Superior temporal gyrus (tissue), 1 donor: ENCODE results near the gene TNFRSF11A.

Experiments used
- DNase-seq: peaks from one replicate; pipeline ENCODE4 v3.0.0-alpha.2; 2016; ENCODE audit errors: extremely low spot score

The TNFRSF11A gene

DNA sequence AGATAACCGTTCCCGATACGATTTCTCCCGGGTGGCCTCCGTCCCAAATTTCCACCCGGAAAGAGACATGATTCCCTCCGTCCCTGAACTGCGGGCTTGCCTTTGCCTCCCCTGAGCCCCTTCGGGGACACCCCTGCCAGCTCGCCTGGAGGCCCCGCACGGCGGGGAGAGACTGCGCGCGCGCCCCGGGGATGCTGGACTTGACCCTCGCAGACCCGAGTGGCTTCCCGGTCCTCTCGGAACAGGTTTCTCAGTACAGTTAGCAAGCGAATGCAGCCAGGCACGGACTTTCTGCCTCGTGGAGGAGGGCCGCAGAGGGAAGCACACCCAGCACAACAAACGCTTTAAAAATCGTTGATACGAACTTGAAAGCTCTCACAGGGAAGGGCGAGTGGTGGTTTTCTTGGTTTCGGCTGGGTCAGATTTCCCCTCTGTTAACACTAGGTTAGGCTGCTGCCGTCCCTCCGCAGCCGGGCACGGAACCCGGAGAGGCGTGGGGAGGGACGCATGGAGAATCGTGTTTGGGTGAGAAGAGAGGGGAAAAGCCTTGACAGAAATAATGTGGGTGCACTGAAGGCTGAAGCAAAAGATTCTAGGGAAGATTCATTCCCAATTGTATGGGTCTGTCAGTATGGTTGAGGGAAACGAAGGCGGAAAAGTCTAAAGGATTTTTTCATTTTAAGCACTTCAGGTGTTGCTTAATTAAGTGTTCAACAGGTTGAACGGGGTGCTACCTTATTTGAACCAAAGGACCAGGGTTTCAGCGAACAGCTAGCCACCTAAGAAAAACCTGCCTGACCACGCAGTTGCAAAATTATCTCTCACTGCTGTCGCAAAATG, 916 bp downstream of the TNFRSF11A start:
- DNase-seq: no peak

DNA sequence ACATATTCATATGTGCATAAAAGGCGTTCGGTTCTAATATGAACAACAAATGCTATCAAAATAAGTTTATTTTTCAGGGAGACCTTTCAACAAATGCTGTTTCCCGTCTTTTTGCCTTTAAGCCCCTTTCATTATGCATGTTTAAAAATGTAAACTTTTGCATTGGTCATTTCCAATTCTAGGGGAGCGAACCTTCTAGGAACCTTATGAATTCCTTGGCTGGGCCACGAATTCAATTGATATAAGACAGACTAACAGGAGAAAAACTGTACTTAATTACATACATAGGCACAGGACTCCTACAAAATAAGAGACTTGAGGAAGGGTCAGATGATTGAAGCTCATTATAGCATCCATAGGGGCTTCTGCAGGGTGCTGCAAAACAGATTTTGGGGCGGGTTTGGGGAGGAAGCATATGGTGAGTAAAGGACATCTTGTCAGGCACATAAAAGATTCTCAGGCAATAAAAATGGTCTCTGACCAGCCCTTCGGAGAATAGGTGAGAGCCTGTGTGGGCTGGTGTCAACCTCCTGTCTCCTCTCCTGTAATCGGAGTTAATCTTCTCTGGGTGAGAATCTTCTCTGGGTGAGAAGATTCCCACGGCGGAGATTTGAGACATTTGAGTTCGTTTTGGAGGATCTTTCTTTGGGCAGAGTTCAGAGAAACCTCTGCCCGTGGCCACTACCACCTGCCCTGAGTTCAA, 1.7 kb downstream of the TNFRSF11A start:
- DNase-seq: no peak

GRCh38 chr18:62327977-62328376, 2.9 kb downstream of the TNFRSF11A start:
- DNase-seq: no peak

- no peak for DNase-seq
Measured at GRCh38 chr18:62328586-62329525, 3.7 kb downstream of the TNFRSF11A start.

DNA sequence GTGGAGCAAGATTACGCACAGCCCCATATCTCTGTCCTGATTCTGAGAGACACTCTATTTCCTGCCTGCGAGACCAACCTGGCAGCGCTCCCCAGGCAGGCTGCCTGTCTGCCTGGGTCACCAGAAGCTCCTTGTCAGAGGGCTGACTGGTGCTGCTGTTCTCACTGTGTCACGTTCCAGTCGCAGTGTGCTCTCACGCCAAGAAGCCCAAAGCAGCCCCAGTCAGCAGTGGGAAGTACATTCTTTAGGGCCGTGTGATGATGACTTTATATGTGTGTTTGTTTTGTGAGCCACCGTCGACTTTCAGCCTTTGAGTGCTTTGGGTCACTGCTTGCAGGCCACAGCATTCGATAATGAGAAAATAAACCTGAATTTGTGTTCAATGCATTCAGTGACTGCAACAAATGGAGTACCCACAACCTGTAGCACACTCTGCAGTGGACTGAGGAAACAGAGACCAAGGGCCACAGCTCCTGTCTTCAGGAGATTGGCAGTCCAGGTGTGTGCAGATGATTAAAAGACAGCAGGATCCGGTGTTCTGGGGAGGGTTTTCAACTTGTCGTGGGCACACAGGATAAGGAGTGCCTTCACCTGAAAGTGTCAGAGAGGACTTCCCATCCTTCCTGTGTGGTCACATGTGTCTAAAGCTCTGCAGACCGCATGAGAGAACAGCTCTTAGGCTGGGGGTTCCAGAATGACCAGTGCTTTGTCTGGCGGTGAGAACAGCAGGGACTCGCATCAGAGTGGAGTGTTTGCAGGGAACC, 4.8 kb downstream of the TNFRSF11A start:
- DNase-seq: no peak

DNA sequence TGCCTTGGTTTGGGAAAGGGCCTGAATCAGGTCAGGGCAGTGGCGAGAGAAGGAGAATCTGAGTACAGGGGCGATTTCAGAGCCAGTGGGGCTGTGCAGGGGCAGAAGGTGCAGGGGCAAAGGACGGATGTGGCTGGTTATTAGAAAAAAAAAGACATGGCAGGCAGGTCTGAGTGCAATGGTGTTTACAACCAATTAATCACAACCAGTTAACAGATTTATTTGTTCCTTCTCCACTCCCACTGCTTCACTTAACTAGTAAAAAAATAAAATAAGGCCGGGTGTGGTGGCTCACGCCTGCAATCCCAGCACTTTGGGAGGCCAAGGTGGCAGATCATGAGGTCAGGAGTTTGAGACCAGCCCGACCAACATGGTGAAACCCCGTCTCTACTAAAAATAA, 5.5 kb downstream of the TNFRSF11A start:
- no peak for DNase-seq

- no peak for DNase-seq
Measured at GRCh38 chr18:62331581-62332356, 6.7 kb downstream of the TNFRSF11A start.

DNA sequence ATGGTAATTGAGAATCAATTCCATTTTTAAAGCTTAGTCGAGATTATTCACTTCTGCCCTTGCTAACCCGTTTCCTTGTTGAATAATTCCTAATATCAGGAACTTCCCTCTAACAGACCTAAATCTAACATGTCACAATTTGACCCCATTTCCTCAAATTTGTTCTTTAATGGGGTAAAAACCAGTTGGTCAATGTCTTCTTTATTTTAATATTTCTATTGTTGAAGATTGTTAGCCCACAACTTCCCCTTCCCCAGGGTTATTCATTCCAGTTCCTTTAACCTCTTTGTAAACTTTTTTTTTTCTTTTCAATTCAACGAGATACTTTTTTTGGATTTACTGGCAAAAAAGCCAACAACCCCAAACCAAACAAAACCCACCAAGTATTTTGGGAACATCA, 7.3 kb downstream of the TNFRSF11A start:
- no peak for DNase-seq

GRCh38 chr18:62332964-62333695, 8.0 kb downstream of the TNFRSF11A start:
- DNase-seq: no peak

GRCh38 chr18:62334120-62334519, 9.0 kb downstream of the TNFRSF11A start:
- DNase-seq: no peak

DNA sequence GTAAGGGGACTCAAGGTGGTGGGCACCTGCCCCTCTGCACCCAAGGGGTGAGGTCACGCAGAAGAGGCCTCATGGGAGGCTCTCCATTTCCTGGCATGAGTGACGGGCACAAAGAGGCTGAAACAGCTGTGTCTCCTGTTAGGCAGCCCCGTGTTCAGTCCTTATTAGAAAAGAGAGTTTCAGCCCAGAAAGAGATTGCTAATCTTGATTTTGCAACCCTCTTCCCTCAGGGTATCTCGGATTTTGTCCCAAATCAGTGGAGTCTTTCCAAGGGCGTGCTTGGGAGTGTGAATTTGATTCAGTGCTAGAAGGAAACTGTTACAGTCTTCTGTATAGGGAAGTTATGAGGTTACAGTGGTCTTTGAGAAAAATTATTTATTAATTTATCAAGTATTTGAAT, 10.4 kb downstream of the TNFRSF11A start:
- no peak for DNase-seq

DNA sequence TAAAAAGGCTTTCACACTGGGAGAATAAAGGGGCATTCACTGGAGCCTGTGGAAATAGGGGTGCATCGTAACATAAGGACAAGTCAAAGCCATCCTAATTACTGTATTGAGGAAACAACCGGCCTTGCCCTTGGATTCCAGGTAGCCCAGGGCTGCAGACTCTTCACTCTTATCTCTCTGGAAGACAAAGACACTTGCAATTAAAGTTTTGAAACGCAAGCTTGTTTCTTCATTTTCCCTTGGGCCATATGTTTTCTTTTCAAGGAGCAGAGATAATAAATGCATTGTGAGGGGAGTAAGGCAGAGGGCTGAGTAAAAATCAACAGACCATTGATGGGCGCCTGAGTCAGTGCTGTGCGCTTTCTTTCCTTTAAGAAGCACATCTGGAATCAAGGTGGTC, 11.5 kb downstream of the TNFRSF11A start:
- no peak for DNase-seq

GRCh38 chr18:62337336-62337735, 12.2 kb downstream of the TNFRSF11A start:
- DNase-seq: no peak

- no peak for DNase-seq
Measured at GRCh38 chr18:62338446-62339105, 13.5 kb downstream of the TNFRSF11A start.

- DNase-seq: no peak
Measured at GRCh38 chr18:62339106-62339988, 14.2 kb downstream of the TNFRSF11A start.

DNA sequence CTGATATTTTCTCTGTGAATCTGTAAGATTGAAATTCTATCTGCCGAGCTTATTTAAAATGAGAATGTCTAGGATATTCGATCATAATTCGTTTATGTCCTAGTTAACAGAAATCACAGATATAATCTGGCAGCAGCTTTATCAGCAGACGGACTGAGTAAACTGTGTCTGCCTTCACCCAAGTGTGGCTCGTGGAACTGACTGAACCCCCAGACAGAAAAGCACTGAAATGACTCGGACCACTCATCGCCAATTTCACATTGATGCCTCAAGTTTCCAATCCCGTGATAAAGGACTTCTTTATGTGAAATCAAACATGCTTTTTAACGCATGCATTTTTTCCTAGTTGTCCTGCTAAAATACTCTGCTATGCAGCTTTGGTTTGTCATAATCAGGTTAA, 15.9 kb downstream of the TNFRSF11A start:
- no peak for DNase-seq

DNA sequence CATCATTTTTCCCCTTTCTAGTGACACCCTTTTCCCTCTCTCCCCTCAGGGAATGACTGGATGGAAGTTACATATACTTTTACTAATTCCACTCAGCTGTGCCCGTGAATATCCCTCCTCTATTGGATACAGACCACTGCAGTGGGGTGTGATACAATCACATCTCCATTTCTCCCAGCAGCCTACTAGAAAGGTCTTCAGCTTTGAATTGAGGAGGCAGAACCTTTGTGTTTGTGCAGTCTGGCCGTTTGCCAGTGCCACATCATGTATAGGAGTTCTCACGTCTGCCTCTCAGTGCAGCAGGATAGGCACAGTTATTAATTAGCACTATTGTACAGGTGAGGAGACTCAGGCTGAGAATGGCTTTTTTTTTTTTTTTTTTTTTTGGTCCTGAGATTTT, 16.4 kb downstream of the TNFRSF11A start:
- no peak for DNase-seq

DNA sequence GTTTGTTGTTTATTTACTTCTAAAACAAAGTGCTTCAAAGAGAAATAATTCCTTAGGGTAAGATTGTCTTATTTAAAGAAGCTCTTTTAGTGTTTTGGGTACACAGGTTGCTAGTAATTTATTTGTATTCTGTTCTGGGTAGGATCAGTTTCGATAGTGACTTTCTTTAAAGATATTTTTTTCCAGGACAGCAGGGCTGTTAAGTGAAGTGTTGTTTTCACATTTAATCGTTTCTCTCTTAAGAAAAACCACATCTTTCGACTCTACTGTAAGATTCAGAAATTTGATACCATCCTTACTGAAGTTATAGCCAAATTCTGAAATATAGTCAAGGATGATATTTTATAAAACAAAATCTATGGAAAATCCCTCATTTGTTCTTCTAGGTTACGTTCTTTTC, 17.8 kb downstream of the TNFRSF11A start:
- peak; percentile 38 for DNase-seq
